ENCODE measurements around the gene SCAF4. TPM values are rescaled to one million over a fixed set of nuclear protein-coding genes. Genes with fewer than 3 reads are reported as not detected.
"Not testable (repeated sequence)": the region's sequence is repeated elsewhere in the genome, so short reads cannot be mapped to it uniquely, and the experiment has no call there.

The SCAF4 gene
- total RNA-seq, 1 experiment from 2014 or later: 41.9 TPM

DNA sequence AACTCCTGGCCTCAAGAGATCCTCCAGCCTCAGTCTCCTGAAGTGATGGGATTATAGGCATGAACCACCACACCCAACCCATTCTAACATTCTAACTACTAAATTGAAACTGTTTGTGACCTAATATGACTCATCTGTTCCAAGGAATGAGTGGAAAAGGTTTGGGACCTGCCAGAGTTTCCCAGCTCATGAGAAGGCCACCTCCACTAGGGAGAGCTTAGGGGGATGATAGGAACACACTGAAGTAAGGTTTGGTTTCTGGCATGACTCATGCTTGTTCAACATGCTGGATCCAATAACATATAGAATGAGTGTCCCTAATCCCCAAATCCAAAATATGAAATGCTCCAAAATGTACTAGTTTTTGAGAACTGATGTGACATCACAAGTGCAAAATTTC is 18.9 kb upstream of the SCAF4 start:
- Mint-ChIP-seq H3K4me1 (ENCODE audit: insufficient read depth, unreplicated experiment) (peaks cover 7% of the 10 kb centered on the region), H3K9me3 (ENCODE audit: unreplicated experiment) (peaks cover 4% of the 10 kb centered on the region), H3K27me3 (ENCODE audit: insufficient read depth, unreplicated experiment) (no peaks in the 10 kb centered on the region), H3K27ac (ENCODE audit: low read depth, unreplicated experiment) (no peak overlapping the region), H3K4me3 (ENCODE audit: unreplicated experiment) (no peak overlapping the region), H3K36me3 (ENCODE audit: insufficient read depth, unreplicated experiment) (no peaks in the 10 kb centered on the region)
- ChIA-PET CTCF (interaction anchor here (0.5 to 0.6 kb wide), 2 partner anchors 11 to 35 kb away, joined by 3 read pairs; no protein-coding TSS in a partner anchor), POLR2A (no interaction called here)
- intact Hi-C loops (cut with micrococcal nuclease): no loop called here
- no TSS peak for BruUV-seq (replicated peaks)
- TF ChIP-seq, protein P1, sequence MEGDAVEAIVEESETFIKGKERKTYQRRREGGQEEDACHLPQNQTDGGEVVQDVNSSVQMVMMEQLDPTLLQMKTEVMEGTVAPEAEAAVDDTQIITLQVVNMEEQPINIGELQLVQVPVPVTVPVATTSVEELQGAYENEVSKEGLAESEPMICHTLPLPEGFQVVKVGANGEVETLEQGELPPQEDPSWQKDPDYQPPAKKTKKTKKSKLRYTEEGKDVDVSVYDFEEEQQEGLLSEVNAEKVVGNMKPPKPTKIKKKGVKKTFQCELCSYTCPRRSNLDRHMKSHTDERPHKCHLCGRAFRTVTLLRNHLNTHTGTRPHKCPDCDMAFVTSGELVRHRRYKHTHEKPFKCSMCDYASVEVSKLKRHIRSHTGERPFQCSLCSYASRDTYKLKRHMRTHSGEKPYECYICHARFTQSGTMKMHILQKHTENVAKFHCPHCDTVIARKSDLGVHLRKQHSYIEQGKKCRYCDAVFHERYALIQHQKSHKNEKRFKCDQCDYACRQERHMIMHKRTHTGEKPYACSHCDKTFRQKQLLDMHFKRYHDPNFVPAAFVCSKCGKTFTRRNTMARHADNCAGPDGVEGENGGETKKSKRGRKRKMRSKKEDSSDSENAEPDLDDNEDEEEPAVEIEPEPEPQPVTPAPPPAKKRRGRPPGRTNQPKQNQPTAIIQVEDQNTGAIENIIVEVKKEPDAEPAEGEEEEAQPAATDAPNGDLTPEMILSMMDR (IDR thresholded peaks at IDR 0.05; ENCODE audit: unreplicated experiment): no peak
- DNase-seq (ENCODE audit: unreplicated experiment): peak; percentile 62

DNA sequence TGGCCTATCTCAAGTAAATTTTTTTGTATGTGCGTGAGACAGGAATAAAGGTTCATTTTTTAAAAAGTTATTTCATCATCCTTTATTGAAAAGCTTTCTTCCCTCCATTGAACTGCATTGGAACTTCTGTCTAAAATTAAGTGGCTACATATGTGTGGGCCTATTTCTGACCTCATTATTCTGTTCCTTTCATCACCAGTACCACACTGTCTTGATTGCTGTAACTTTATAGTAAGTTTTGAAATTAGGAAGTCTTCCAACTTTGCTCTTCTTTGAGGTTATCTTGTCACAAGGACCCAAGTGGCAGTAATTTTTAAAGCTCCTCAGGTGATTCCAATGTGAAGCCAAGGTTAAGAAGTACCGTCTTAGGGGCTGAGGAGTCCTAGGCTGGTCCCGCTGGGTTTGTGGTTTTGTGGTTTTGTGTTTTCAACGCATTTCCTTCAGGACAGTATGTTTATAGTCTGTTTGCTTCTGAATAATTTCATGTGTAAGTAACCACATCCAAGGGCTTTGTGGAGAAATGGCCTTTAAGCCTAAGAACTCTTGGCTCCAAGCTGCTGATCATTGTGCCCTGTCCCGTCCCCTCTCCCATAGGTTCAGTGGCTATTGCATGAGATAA is 12.4 kb upstream of the SCAF4 start:
- H3K27ac Mint-ChIP-seq (ENCODE audit: low read depth, unreplicated experiment): no peak overlapping the region
- no peaks in the 10 kb centered on the region for H3K27me3 Mint-ChIP-seq (ENCODE audit: insufficient read depth, unreplicated experiment)
- intact Hi-C loops (cut with micrococcal nuclease): no loop called here
- H3K4me1 Mint-ChIP-seq (ENCODE audit: insufficient read depth, unreplicated experiment): no peaks in the 10 kb centered on the region
- ChIA-PET POLR2A (interaction anchor here (0.7 kb wide), 1 partner anchor 12 kb away, joined by 3 read pairs; no protein-coding TSS in a partner anchor), CTCF (interaction anchor here (1.1 kb wide), 1 partner anchor 11 kb away, joined by 3 read pairs; no protein-coding TSS in a partner anchor)
- H3K4me3 Mint-ChIP-seq (ENCODE audit: unreplicated experiment): no peak overlapping the region
- H3K9me3 Mint-ChIP-seq (ENCODE audit: unreplicated experiment): peaks cover 7% of the 10 kb centered on the region
- H3K36me3 Mint-ChIP-seq (ENCODE audit: insufficient read depth, unreplicated experiment): no peaks in the 10 kb centered on the region
- BruUV-seq (replicated peaks): no TSS peak
- TF ChIP-seq, protein P1 (IDR thresholded peaks at IDR 0.05; ENCODE audit: unreplicated experiment): no peak
- no peak for DNase-seq (ENCODE audit: unreplicated experiment)

DNA sequence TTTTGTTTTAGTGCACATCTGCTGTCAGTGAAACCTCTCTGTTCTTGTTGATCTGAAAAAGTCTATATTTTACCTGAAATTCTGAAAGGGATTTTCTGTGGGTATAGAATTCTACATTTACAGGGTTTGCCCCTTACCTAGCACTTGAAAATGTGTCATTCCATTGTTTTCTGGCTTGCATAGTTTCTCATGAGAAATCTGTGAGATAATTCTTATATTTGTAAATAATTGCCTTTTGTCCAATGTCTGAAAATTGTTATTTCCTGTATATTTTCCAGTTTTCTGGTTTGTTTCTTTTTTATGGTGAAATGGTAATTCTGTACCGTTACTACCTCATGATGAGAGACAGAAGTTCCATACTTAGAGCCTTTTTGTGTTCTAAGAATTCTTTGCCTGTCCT is 11.8 kb upstream of the SCAF4 start:
- peaks cover 7% of the 10 kb centered on the region for H3K9me3 Mint-ChIP-seq (ENCODE audit: unreplicated experiment)
- POLR2A ChIA-PET: interaction anchor here (0.7 kb wide), 1 partner anchor 11 kb away, joined by 3 read pairs; no protein-coding TSS in a partner anchor
- CTCF ChIA-PET: no interaction called here
- H3K36me3 Mint-ChIP-seq (ENCODE audit: insufficient read depth, unreplicated experiment): no peaks in the 10 kb centered on the region
- H3K27ac Mint-ChIP-seq (ENCODE audit: low read depth, unreplicated experiment): no peak overlapping the region
- BruUV-seq (replicated peaks): no TSS peak
- DNase-seq (ENCODE audit: unreplicated experiment): no peak
- TF ChIP-seq, protein P1 (IDR thresholded peaks at IDR 0.05; ENCODE audit: unreplicated experiment): no peak
- H3K4me1 Mint-ChIP-seq (ENCODE audit: insufficient read depth, unreplicated experiment): no peaks in the 10 kb centered on the region
- H3K4me3 Mint-ChIP-seq (ENCODE audit: unreplicated experiment): no peak overlapping the region
- intact Hi-C loops (cut with micrococcal nuclease): no loop called here
- no peaks in the 10 kb centered on the region for H3K27me3 Mint-ChIP-seq (ENCODE audit: insufficient read depth, unreplicated experiment)

DNA sequence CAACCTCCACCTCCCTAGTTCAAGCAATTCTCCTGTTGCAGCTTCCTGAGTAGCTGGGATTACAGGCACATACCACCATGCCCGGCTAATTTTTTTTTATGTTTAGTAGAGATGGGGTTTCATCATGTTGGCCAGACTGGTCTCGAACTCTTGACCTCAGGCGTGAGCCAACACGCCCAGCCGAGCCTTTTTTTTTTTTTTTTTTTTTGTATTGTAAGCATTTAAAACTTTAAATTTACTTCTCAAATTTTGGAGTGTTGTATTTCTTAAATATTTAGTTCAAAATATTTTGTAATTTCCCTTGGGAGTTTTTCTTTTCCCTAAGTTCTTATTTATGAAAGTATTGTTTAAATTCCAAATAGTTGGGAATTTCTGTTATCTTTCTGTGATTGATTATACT is 9.2 kb upstream of the SCAF4 start:
- CTCF ChIA-PET: no interaction called here
- Mint-ChIP-seq H3K27ac (ENCODE audit: low read depth, unreplicated experiment) (no peak overlapping the region), H3K27me3 (ENCODE audit: insufficient read depth, unreplicated experiment) (no peaks in the 10 kb centered on the region), H3K9me3 (ENCODE audit: unreplicated experiment) (peaks cover 6% of the 10 kb centered on the region), H3K4me3 (ENCODE audit: unreplicated experiment) (no peak overlapping the region), H3K4me1 (ENCODE audit: insufficient read depth, unreplicated experiment) (no peaks in the 10 kb centered on the region), H3K36me3 (ENCODE audit: insufficient read depth, unreplicated experiment) (no peaks in the 10 kb centered on the region)
- intact Hi-C loops (cut with micrococcal nuclease): no loop called here
- TF ChIP-seq, protein P1 (IDR thresholded peaks at IDR 0.05; ENCODE audit: unreplicated experiment): no peak
- POLR2A ChIA-PET: no interaction called here
- DNase-seq (ENCODE audit: unreplicated experiment): no peak
- BruUV-seq (replicated peaks): no TSS peak

DNA sequence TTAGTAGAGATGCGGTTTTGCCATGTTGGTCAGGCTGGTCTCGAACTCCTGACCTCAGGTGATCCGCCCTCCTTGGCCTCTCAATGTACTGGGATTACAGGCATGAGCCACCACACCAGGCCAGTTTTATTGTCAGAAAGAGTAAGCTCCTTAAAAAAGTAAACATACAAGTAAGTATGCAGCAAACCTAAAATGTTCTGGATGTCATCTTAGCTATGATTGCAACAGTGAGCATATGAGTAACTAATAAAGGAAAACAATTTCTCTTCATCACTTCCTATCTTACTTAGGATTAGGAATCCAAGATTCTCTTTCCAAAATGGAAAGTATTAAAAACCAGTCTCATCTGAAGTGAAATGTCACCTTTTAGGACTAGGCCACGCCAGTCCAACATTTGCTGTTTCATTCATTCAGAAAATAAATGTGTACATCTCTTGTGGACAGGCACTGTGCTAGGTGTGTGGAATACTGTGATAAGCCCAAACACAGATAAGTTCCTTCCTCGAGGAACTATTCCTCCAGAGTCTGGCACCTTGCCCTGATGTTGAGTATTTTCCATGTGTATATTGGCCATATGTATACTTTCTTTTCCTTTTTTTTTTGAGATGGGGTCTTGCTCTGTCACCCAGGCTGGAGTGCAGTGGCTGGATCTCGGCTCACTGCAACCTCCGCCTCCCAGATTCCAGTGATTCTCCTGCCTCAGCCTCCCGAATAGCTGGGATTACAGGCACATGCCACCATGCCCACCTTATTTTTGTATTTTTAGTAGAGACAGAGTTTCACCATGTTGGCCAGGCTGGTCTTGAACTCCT is 5.9 kb upstream of the SCAF4 start:
- CTCF ChIA-PET; DNase-seq (ENCODE audit: unreplicated experiment); H3K27me3 Mint-ChIP-seq (ENCODE audit: insufficient read depth, unreplicated experiment); BruUV-seq (replicated peaks); H3K4me3 Mint-ChIP-seq (ENCODE audit: unreplicated experiment); H3K9me3 Mint-ChIP-seq (ENCODE audit: unreplicated experiment); H3K27ac Mint-ChIP-seq (ENCODE audit: low read depth, unreplicated experiment); intact Hi-C loops (cut with micrococcal nuclease); H3K36me3 Mint-ChIP-seq (ENCODE audit: insufficient read depth, unreplicated experiment); H3K4me1 Mint-ChIP-seq (ENCODE audit: insufficient read depth, unreplicated experiment): not testable (repeated sequence)
- POLR2A ChIA-PET: interaction anchor here (0.9 kb wide), 1 partner anchor 8 kb away, joined by 3 read pairs; no protein-coding TSS in a partner anchor
